Ectodermal cell (in vitro differentiated cells): Measurements from ENCODE around the gene TBC1D22A.

Experiments
- H3K27ac ChIP-seq: 2 replicates; pipeline ENCODE4 v1.7.0; 2013; ENCODE audit warnings: mild to moderate bottlenecking, low read depth, low read length; ENCODE audit not compliant: insufficient read depth, poor library complexity, severe bottlenecking
- H3K27me3 ChIP-seq: 2 replicates; pipeline ENCODE4 v1.7.0; 2013; ENCODE audit warnings: mild to moderate bottlenecking, low read length; ENCODE audit not compliant: insufficient read depth, control insufficient read depth, poor library complexity, severe bottlenecking
- H3K36me3 ChIP-seq: one replicate; pipeline ENCODE4 v1.7.0; 2013; ENCODE audit warnings: low read length; ENCODE audit not compliant: control insufficient read depth, insufficient read depth
- H3K4me1 ChIP-seq: one replicate; pipeline ENCODE4 v1.7.0; 2013; ENCODE audit warnings: low read length; ENCODE audit not compliant: control insufficient read depth, insufficient read depth
- H3K4me3 ChIP-seq: 2 replicates; pipeline ENCODE4 v1.7.0; 2013; ENCODE audit warnings: low read depth, low read length, control low read depth; ENCODE audit not compliant: insufficient read depth
- H3K9me3 ChIP-seq: 2 replicates; pipeline ENCODE4 v1.7.0; 2013; ENCODE audit warnings: mild to moderate bottlenecking, low read length, moderate library complexity; ENCODE audit not compliant: control insufficient read depth
- WGBS, 2 experiments: methylation state at CpG; one replicate each; pipeline ENCODE4 v1.1.7; 2013; ENCODE audit warnings: missing lambda C conversion rate in 2 of 2; 5-methylcytosine and 5-hydroxymethylcytosine counted together

The TBC1D22A gene

DNA sequence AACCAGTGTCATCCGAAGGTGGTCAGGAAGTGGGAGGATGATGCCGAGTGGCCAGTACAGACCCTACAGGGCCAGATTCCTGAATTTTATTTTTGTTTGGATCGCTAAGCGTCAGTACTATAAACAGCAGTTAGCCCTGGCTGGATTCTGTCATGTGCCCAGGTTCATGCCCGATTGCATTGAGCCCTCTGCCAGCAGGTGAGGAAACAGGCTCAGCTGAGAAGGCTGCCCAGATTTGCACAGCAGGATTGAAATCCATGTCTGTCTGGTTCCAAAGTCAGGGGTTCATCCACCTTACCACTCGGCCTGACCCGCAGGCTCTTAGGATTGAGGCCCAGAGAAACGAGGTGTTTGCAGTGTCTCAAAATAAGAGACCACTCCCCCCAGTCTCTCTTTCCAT is 9.1 kb upstream of the TBC1D22A start:
- 90 to 94% methylated on average over 8 of the region's 8 CpGs for WGBS, 2 experiments
- H3K4me1 ChIP-seq, result no peaks in the 10 kb centered on the region
- no peak overlapping the region for H3K27ac ChIP-seq
- no peak overlapping the region for H3K4me3 ChIP-seq
- H3K9me3 ChIP-seq, result no peaks in the 10 kb centered on the region
- H3K36me3 ChIP-seq, result no peaks in the 10 kb centered on the region
- no peaks in the 10 kb centered on the region for H3K27me3 ChIP-seq

DNA sequence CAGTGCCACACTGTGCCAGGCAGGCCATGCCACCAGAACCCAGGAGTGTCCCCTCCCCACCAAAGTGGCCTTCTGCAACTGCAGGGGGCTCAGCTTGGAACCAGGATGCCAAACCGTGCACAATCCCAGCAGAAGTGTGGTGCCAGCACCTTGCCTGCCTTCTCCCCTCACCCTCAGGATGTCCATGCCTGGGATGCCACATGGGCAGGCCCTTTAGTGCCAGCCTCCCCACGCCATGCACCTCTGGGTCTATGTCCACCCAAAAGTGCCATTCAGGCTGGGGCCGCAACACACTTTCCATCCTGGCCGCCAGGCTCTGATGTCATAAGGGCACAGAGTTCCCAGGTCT is 8.7 kb upstream of the TBC1D22A start:
- Histone ChIP-seq H3K27me3 (no peaks in the 10 kb centered on the region), H3K27ac (no peak overlapping the region), H3K4me1 (no peaks in the 10 kb centered on the region), H3K9me3 (no peaks in the 10 kb centered on the region), H3K36me3 (no peaks in the 10 kb centered on the region), H3K4me3 (no peak overlapping the region)
- 88 to 91% methylated on average over 4 of the region's 4 CpGs for WGBS, 2 experiments

DNA sequence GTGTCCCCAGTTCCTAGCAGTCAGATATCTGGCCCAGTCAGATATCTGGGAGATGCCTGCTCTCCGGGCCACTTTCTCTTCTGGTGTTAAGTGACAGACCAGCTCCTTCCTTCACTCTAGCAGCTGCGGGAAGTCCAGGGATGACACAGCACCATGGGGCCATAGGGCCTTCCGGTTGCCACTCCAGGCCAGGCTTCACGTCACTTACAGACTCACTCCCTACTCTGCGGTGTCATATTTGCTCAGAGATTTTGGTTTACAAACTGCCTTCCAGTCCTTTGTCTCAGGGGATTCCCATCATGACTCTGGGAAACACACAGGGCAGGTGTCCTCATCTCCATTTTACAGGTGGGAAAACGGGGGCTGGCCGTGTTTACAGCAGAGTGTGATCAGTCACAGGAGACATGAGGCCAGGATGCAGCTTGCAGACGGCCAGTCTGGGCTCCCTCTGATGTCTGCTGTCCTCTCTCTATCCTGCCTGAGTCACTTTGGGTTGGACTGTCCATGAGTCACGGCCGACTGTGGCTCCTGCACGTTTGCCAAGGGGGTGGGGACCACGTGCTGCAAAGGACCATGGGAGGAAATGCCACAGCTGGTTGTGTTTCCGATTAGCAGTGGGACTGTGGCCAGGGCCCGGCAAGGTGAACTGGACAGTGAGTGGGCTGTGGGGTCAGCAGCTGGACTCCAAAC is 8.2 kb upstream of the TBC1D22A start:
- no peak overlapping the region for H3K27ac ChIP-seq

DNA sequence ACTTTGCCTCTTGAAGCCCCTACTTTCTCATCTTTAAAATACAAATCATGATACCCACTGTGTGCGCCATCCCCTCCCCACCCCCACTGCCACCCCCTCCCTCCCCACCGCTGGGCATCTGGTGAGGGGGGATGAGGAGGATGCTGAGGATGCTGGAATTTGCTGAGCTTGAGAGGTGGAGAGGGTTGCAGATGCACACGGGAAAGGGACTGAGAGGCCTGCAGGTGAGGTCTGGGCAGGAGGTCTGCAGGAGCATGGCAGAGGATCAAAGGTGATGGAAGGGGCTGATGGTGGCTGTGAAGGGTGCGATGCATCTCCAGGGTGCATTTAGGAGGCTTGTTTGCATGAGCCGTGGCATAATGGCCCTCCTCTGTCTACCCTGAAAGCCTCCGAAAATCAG is 7.6 kb upstream of the TBC1D22A start:
- WGBS, 2 experiments, result 91 to 97% methylated on average over 5 of the region's 6 CpGs
- Histone ChIP-seq H3K36me3 (no peaks in the 10 kb centered on the region), H3K27me3 (no peaks in the 10 kb centered on the region), H3K4me3 (no peak overlapping the region), H3K4me1 (no peaks in the 10 kb centered on the region), H3K27ac (no peak overlapping the region), H3K9me3 (no peaks in the 10 kb centered on the region)

More for the DNA sequence above, 8.2 kb upstream of the TBC1D22A start:
- no peak overlapping the region for H3K4me3 ChIP-seq
- WGBS, 2 experiments, result 86 to 88% methylated on average over 14 of the region's 14 CpGs
- H3K4me1 ChIP-seq, result no peaks in the 10 kb centered on the region
- no peaks in the 10 kb centered on the region for H3K27me3 ChIP-seq
- no peaks in the 10 kb centered on the region for H3K9me3 ChIP-seq
- no peaks in the 10 kb centered on the region for H3K36me3 ChIP-seq

DNA sequence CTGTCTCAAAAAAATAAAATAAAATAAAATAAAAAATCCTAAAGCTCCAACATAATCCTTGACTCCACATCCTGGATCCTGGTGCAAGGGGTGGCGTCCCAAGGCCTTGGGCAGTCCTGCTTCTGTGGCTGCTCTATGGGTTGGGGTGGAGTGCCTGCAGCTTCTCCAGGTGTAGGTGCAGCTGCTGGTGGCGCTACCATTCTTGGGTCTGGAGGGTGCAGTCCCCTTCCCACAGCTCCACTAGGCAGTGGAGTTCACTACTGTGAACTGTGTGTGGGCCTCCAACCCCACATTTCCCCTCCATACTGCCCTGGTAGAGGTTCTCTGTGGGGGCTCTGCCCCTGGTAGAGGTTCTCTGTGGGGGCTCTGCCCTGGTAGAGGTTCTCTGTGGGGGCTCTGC is 6.9 kb upstream of the TBC1D22A start:
- Histone ChIP-seq H3K36me3 (no peaks in the 10 kb centered on the region), H3K27me3 (no peaks in the 10 kb centered on the region), H3K4me3 (no peak overlapping the region), H3K9me3 (no peaks in the 10 kb centered on the region), H3K4me1 (no peaks in the 10 kb centered on the region), H3K27ac (no peak overlapping the region)
- 89 to 100% methylated on average over 2 of the region's 2 CpGs for WGBS, 2 experiments

DNA sequence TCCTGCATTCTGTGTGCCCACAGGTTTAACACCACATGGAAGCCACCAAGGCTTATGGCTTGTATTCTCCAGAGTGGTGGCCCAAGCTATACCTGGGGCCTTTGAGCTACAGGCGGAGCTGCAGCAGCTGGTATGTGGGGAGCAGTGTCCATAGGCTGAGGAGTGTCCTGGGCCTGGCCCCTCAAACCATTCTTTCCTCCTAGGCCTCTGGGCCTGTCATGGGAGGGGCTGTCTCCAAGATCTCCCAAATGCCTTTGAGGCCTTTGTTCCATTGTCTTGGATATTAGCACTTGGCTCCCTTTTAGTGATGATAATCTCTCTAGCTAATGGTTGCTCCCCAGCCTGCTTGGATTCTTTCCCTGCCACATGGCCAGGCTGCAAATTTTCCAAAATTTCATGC is 6.4 kb upstream of the TBC1D22A start:
- WGBS, 2 experiments, result 81% methylated on average over 1 of the region's 1 CpG
- H3K36me3 ChIP-seq, result no peaks in the 10 kb centered on the region
- no peaks in the 10 kb centered on the region for H3K27me3 ChIP-seq
- no peak overlapping the region for H3K4me3 ChIP-seq
- no peak overlapping the region for H3K27ac ChIP-seq
- no peaks in the 10 kb centered on the region for H3K9me3 ChIP-seq
- no peaks in the 10 kb centered on the region for H3K4me1 ChIP-seq

DNA sequence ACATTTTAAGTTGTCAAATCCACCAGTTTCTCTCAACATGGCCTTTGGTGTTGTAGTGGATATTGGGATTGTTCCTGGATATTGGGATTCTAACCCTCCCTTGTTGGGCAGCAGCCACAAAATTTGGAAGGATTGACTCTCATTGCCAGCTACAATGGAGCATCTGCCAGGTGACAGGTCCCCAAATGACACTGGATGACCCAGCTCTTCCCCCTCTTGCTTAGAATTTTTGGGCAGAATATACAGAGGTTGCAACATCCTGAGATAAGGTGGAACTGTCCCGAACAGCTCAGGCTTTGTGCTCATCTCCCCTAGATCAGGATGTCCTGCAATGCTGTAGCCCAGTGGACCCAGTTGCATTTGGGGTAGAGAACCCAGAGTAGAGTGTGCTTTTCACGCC is 5.3 kb upstream of the TBC1D22A start:
- no peaks in the 10 kb centered on the region for H3K9me3 ChIP-seq
- no peaks in the 10 kb centered on the region for H3K4me1 ChIP-seq
- no peak overlapping the region for H3K27ac ChIP-seq
- WGBS, 2 experiments, result 89 to 94% methylated on average over 2 of the region's 2 CpGs
- no peaks in the 10 kb centered on the region for H3K27me3 ChIP-seq
- no peak overlapping the region for H3K4me3 ChIP-seq
- H3K36me3 ChIP-seq, result no peaks in the 10 kb centered on the region

DNA sequence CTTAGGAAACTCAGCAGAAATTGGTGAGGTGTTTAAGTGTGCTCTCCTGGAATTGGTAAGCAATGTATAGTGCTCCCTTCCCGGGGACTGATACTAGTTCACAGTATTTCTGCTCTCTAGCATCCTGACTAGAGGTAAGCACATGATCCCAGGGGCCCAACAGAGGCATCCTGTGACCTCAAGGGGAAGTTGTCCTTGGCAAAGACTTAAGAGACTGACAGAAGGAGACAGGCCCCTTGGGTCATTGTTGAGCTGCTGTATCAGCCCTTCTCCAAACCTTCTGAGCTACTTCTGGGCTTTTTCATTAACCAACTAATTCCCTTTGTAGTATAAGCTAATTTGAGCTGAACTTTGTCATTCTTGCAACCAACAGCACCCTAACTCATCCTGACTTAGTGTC is 4.3 kb upstream of the TBC1D22A start:
- Histone ChIP-seq H3K9me3 (no peaks in the 10 kb centered on the region), H3K36me3 (no peaks in the 10 kb centered on the region), H3K4me3 (no peak overlapping the region), H3K27me3 (no peaks in the 10 kb centered on the region), H3K4me1 (no peaks in the 10 kb centered on the region), H3K27ac (no peak overlapping the region)
- 90 to 94% methylated on average over 1 of the region's 1 CpG for WGBS, 2 experiments

DNA sequence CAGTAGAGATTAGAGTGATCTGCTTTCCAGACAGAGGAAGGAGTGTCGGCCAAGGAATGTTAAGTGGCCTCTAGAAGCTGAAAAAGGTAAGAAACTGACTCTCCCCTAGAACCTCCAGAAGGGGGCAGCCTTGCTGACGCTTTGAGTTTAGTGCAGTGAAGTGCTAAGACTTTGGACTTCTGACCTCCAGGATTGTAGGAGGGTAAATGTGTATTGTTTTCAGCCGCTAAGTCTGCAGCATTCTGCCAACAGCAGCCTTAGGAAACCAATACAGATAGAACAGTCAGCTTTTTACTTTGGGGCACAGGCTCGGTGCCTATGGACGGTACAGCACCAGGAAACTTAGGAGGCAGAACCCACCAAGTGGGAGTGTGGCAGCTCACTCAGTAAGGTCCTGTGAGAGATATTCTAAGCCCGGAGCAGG is 3.6 kb upstream of the TBC1D22A start:
- no peaks in the 10 kb centered on the region for H3K4me1 ChIP-seq
- no peaks in the 10 kb centered on the region for H3K36me3 ChIP-seq
- no peak overlapping the region for H3K4me3 ChIP-seq
- 66 to 68% methylated on average over 6 of the region's 6 CpGs for WGBS, 2 experiments
- no peaks in the 10 kb centered on the region for H3K9me3 ChIP-seq
- no peak overlapping the region for H3K27ac ChIP-seq
- H3K27me3 ChIP-seq, result no peaks in the 10 kb centered on the region

DNA sequence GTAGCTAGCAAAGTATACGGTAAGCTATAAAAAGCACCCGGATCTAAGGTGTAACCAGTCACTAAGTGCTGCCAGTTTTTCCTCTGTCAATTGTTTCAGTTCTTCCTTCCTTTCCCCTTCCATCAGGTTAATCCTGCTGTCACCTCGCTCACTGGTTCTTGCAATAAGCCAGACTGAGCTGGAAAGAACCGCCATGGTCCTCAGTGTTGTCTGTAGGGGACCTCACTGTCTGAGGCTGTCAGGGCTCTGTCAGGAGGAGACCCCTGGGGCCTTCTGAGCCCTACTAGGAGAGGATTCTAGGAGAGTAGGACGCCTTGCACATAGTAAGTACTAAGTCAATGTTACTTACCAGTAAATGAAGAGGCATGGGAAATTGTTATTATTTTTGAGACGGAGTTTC is 1.4 kb upstream of the TBC1D22A start:
- H3K27ac ChIP-seq, result no peak overlapping the region
- H3K27me3 ChIP-seq, result no peaks in the 10 kb centered on the region
- 87 to 92% methylated on average over 6 of the region's 6 CpGs for WGBS, 2 experiments
- no peak overlapping the region for H3K4me3 ChIP-seq
- H3K36me3 ChIP-seq, result no peaks in the 10 kb centered on the region
- H3K4me1 ChIP-seq, result no peaks in the 10 kb centered on the region
- no peaks in the 10 kb centered on the region for H3K9me3 ChIP-seq
